ENCODE results near the gene CMIP.

CMIP gene

GRCh38 chr16:81535679-81536360 is 91.2 kb downstream of the CMIP start:
- DNase-seq (ENCODE audit: low read depth), result no peak

DNA sequence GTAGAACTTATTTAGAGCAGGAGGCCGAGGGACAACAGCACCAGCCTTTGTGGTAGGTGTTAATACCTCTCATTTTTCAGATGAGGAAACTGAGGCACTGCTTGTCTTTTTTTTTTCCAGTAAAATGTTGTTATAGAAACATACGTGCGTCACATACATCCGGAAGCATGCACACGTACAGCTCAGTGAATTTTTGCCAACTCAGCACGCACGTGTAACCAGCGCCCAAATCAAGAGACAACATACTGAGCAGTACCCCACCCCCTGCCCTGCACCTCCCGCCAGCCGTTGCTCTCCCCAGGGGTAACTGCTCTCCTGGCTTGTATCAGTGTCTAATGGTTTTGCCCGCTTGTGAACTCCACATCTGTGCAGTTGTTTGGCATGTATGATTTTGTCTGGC is 92.0 kb downstream of the CMIP start:
- no peak for DNase-seq (ENCODE audit: low read depth)

GRCh38 chr16:81537721-81538561 is 93.3 kb downstream of the CMIP start:
- DNase-seq (ENCODE audit: low read depth), result no peak

DNA sequence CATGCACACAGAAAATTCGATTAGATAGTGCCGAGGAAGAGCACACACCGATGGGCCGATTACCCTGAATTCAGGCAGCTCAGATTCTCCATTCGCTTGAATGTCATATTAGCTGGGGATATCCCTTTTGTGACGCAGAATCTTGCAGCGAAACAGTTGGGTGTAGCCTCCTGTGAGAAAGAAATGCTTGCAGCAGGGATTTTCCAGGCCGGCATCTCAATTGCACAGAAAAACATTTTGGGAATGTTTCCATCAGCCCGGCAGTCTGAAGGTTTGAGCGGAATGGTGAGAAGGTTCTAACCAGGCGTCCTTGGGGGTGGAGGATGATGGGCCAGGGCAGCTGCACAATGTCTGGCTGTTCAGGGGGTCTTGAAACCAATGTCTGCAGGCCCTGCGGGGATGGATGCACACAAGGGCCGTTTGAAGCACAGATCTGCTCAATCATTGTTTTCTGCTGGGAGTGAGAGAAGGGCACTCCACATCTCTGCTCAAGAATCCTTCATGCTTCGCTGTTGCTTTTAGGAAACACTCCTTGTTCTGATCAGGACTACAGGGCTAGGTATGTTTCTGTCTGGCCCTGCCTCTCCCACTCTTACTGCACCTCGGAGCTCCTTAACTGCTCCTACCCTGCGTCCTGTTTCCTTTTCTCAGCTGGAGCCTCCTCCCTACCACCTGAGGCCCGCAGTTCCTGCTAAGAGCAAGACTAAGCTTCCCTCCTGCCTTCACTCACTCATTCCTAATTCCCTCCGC is 94.6 kb downstream of the CMIP start:
- no peak for DNase-seq (ENCODE audit: low read depth)

DNA sequence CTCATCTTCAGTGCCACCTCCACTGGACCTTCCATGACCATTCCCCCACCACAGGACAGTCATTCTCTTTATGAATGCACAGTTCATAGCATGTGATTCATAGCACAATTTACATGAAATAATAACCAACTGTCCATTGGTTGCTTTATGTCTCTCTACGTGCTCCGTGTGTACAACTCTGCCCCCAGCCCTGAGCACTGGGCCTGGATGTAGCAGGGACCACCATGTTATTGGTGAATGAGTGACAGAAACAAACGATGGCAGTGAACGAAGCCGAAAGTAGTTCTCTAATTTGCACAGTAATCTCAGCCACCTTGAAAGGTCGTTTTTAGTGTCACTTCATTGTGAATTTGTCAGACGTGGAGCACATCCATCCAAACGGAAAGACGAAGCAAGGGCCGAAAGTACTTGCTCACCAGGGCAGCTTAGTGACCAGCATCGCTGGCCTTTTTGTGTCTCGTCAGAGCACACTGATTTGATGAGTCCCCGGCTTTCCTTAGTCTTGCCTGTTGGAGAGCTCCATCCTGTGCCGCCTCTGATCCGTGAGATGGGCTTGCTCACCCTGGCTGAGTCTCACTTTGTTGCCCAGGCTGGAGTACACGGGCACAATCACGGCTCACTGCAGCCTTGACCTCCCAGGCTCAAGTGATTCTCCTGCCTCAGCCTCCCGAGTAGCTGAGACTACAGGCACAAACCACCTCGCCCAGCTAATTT is 95.3 kb downstream of the CMIP start:
- no peak for DNase-seq (ENCODE audit: low read depth)

GRCh38 chr16:81541314-81541713 is 96.7 kb downstream of the CMIP start:
- no peak for DNase-seq (ENCODE audit: low read depth)

DNA sequence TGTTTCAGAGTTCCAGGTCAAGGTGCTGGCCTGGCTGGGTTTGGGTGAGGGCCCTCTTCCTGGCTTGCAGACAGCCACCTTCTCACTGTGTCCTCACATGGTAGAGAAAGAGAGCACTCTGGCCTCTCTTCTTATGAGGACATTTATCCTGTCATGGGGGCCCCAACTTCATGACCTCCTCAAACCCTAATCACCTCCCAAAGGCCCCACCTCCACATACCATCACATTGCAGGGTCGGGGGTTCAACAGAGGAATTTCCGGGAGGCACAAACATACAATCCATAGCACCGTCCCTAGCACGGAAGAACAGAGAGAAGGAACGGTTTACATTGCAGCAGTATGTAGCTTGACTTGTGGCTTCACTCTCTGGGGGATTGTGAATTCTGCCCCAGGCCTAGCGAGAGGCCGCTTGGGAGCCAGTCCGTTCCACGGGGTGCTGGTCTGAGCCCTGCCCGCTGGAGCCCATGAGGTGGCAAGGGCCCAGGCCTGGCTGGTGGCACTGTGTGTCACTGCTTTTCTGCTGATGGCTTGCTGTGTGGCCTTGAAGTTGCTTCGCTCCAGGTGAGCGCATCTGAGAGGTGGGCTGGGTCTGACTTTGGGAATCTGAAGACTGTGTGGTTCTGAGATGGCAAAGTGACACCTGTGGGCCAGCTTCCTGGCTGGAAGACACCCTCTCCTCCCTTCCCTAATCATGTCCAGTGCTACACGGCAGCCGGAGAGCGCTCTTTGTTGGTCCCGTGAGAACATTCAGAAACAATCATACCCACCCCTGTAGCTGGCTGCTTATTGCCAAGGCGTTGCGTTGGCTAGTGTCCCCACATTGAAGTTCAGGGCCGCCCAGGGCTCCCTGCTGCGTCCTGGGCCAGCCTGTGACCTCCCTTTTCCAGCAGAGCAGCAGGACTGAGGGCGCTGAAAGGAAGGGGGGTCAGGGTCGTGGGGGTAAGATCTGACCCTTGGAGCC is 98.3 kb downstream of the CMIP start:
- DNase-seq (ENCODE audit: low read depth), result no peak

GRCh38 chr16:81543571-81543970 is 99.0 kb downstream of the CMIP start:
- no peak for DNase-seq (ENCODE audit: low read depth)

DNA sequence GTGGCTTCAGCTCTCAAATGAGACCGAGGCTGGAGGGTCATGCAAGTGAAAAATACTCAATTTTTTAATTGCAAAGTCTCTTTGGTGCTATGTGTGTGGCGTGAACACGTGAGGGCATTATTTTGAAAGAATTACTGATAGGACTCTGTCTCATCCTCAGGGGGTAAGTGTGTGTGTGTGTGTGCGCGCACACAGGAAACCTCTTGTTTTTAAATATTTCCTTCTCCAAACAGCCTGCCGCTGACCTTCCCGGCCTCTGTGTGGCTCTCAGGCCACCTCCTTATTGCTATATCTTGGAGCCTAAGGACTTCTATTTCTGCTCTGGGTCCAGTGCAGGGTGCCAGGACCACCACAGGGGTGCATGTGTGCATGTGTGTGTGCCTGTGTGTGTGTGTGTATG is 99.7 kb downstream of the CMIP start:
- no peak for DNase-seq (ENCODE audit: low read depth)

GRCh38 chr16:81544700-81545271 is 100.2 kb downstream of the CMIP start:
- DNase-seq (ENCODE audit: low read depth), result no peak

DNA sequence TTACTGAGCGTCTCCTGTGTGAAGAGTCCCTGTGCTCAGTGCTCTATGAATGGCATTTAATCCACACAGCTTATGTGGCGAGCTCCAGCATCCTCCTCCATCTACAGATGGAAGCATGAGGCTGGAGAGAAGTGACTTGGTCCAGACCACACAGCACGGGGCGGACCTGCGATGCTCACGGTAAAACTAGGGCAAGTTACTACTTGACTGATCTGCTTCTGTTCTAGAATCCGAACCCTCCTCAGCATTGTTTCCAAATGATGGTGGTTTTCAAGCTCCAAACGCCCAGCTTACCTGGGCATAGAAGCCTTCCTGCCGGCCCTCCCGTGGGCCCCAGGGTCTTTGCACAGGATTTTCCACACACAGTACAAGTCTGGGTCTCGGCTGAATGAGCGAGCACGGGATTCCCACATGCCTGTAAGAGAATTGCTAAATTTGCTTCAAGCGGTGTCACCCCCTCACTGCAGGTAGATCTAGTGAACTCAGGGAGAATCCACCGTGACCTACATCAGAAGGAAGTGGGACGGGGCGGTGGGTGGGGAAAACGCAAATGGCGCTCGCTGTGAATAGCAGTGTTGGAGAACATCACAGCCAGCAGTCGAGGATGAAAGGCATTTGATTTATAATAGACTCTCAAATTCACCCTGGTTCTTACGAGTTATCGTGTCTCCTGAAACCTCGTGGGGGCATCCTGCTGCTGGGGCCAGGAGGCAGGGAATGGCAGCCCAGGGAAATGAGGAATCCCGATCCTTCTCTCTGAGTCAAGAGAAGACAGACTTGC is 101.1 kb downstream of the CMIP start:
- no peak for DNase-seq (ENCODE audit: low read depth)

- DNase-seq (ENCODE audit: low read depth), result no peak
Observed at GRCh38 chr16:81546781-81547180, 102.2 kb downstream of the CMIP start.

DNA sequence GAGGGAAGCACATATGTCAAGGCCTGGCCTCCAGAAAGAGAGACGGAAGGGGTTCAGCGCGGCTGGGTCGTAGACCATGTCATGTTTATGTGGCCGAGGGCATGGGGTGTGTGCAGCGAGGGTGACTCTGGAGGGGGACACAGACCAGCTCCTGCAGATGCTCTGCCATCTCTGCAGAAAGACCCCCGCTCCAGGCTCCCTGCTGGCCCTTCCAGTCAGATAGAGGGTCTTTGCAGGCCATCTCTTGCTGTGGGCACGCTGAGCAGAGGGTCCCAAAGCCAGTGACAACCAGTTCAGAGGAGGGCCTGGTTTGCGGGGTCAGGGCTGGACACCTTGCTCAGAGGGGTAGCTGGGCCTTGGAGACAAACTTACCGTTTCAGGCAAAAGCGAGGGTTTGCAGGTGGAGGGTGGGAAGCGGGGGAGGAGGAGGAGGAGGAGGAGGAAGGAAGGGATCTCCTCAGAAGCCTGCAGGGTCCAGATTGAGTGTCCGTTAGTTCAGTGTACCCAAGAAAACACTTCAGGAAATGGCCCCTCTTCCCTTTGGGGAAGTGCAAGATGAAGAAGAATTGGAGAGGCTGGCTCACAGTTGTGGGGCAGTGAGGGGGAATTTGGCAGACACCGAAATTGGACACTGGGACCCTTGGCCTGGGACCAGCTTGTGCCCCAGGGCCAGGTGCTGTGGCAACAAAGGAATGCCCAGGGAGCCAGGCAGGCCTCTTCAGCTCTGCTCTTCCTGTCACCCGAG is 102.8 kb downstream of the CMIP start:
- no peak for DNase-seq (ENCODE audit: low read depth)

DNA sequence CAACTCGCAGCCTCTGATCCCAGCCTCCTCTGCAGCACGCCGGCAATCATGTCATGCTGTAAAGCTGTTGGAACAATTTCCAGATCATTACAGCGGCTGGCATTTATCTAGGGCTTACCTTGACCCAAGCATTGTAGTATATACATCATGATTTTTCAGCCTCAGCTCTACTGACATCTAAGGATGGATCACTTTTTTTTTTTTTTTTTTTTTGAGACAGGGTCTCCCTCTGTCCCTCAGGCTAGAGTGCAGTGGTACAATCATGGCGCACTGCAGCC is 103.3 kb downstream of the CMIP start:
- no peak for DNase-seq (ENCODE audit: low read depth)

GRCh38 chr16:81548551-81548875 is 103.9 kb downstream of the CMIP start:
- DNase-seq (ENCODE audit: low read depth), result no peak

DNA sequence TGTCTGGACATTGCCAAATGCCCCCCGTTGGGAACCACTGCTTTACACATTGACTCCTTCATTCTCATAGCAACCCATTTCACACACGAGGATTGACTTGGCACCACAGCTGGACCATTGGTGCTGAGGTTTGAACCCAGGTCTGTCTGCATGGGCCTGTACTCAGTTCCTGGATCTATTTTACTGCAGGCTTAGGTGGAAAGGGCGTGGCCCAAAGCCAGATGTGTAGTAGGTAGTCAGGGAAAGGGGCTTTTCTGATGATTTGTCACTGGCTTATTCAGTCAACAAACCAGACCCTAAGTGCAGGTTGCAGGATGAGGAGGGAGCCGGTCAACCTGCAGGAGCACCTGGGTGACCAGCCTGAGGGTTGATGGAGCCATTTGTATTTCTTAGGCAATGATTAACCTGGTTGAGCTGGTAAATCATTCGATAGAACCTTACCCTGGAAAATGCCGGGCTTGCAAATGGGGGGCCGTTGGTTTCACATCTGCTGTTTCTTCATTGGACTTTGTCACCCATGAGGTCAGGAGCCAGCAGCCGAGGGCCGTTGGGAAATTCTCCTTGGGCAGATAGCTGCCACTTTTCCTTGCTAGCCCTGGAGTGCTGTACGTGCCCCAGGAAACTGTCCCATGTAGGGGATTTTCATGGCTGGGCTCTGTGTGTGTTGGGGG is 104.4 kb downstream of the CMIP start:
- DNase-seq (ENCODE audit: low read depth), result no peak

- no peak for DNase-seq (ENCODE audit: low read depth)
Observed at GRCh38 chr16:81549547-81550431, 105.2 kb downstream of the CMIP start.

DNA sequence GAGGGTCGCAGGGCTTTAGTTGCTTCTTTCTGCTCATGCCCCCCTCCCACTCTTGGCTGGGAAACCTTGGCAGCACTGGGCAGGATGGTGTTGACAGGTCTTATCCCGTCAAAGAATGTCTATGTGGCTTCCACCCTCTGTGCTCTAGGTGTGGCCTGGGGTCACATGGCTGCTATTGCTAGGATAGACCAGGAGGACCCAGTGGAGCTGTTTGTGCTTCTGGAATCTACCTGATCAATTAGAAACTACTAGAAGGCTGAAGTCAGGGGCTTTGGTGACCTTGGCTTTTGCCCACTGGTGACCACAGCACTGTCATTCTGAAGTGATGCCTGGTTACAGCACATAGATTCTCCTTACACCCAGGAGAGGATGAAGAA is 105.8 kb downstream of the CMIP start:
- no peak for DNase-seq (ENCODE audit: low read depth)
